PC-3 (cell line): ENCODE results near the gene KIAA1549.

ENCODE experiments used
- EZH2 ChIP-seq: fragments of 300-600 bp; sonication (generic); IDR thresholded peaks from one replicate; pipeline ENCODE4 v1.6.1; 2017; ENCODE audit warnings: antibody characterized with exemption, mild to moderate bottlenecking, low read length; ENCODE audit not compliant: unreplicated experiment
- EZH2phosphoT487 ChIP-seq: fragments of 300-600 bp; sonication (generic); IDR thresholded peaks from 2 replicates; pipeline ENCODE4 v1.6.1; 2018; ENCODE audit warnings: mild to moderate bottlenecking, antibody characterized with exemption, low read length, borderline replicate concordance
- TF ChIP-seq, protein P1 (sequence below): fragments of 300-600 bp; sonication (generic); conservative IDR thresholded peaks from 2 replicates; pipeline ENCODE4 v1.5.1; 2017; ENCODE audit warnings: antibody characterized with exemption, low read depth, mild to moderate bottlenecking, low read length

GRCh38 chr7:138828302-138828701, 152.9 kb downstream of the KIAA1549 start:
- TF ChIP-seq, protein P1, sequence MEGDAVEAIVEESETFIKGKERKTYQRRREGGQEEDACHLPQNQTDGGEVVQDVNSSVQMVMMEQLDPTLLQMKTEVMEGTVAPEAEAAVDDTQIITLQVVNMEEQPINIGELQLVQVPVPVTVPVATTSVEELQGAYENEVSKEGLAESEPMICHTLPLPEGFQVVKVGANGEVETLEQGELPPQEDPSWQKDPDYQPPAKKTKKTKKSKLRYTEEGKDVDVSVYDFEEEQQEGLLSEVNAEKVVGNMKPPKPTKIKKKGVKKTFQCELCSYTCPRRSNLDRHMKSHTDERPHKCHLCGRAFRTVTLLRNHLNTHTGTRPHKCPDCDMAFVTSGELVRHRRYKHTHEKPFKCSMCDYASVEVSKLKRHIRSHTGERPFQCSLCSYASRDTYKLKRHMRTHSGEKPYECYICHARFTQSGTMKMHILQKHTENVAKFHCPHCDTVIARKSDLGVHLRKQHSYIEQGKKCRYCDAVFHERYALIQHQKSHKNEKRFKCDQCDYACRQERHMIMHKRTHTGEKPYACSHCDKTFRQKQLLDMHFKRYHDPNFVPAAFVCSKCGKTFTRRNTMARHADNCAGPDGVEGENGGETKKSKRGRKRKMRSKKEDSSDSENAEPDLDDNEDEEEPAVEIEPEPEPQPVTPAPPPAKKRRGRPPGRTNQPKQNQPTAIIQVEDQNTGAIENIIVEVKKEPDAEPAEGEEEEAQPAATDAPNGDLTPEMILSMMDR, result no peak
- no peak for TF ChIP-seq EZH2
- TF ChIP-seq EZH2phosphoT487, result no peak
